ENCODE results near the gene SORBS1.

Gene SORBS1

DNA sequence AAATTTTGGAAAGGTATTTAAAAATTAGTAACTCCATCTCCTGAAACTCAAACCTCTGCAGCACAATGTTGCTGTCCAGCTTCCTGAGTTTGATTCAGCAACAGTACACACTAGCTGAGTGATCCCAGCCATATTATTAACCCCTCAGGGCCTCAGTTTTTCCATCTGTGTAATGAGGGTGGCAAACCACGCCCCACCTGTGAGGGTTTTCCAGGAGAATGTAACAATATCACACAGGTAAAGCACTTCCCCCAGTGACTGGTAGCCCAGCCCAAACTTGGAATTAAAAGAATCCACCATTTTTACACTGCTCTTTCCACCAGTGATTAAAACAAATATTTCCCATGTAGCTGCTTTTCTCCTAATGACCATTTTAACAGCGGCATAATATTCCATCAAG lies 122.4 kb downstream of the SORBS1 start:
- no peak overlapping the region for H4K91ac ChIP-seq (ENCODE audit: low read depth, low read length)
- WGBS (ENCODE audit: extremely low coverage, insufficient coverage, insufficient read length), result no CpG with 5 or more reads among the region's 2 CpGs
- H3K4me3 ChIP-seq (ENCODE audit: low read depth, low read length), result no peak overlapping the region
- H3K27ac ChIP-seq (ENCODE audit: low read depth, low read length), result no peak overlapping the region
- no peak overlapping the region for H3K9ac ChIP-seq (ENCODE audit: low read length)
- H3K9me3 ChIP-seq (ENCODE audit: insufficient read depth, low read depth, low read length), result no peaks in the 10 kb centered on the region
- H3K14ac ChIP-seq (ENCODE audit: low read length), result no peak overlapping the region
- no peak overlapping the region for H2AK5ac ChIP-seq (ENCODE audit: low read length)
- no peak overlapping the region for H4K8ac ChIP-seq (ENCODE audit: low read depth, low read length)
- DNase-seq, result peak; percentile 35 to 76
- H2BK12ac ChIP-seq (ENCODE audit: low read length), result no peak overlapping the region
- no peak overlapping the region for H3K23ac ChIP-seq (ENCODE audit: low read length)
- no peak overlapping the region for H3K4me2 ChIP-seq (ENCODE audit: low read length)
- no peaks in the 10 kb centered on the region for H3K36me3 ChIP-seq (ENCODE audit: control insufficient read depth in 1 of 2, insufficient read depth in 2 of 2, low read length in 2 of 2)
- no peaks in the 10 kb centered on the region for H3K79me2 ChIP-seq (ENCODE audit: control insufficient read depth, insufficient read depth, low read length, poor library complexity)
- no peaks in the 10 kb centered on the region for H3K27me3 ChIP-seq (ENCODE audit: insufficient read depth, low read length)
- no peak overlapping the region for H4K12ac ChIP-seq (ENCODE audit: low read depth, low read length)
- no peak overlapping the region for H2AFZ ChIP-seq (ENCODE audit: insufficient read depth, low read length, poor library complexity)
- H3K4ac ChIP-seq (ENCODE audit: low read depth, low read length), result no peak overlapping the region
- no peak overlapping the region for H2BK120ac ChIP-seq (ENCODE audit: insufficient read depth, low read length, poor library complexity)
- no peaks in the 10 kb centered on the region for H3K4me1 ChIP-seq (ENCODE audit: control insufficient read depth in 1 of 2, insufficient read depth in 2 of 2, low read length in 2 of 2)
- no peaks in the 10 kb centered on the region for H3K79me1 ChIP-seq (ENCODE audit: low read length)
- H3K18ac ChIP-seq (ENCODE audit: low read length), result no peak overlapping the region
- no peak overlapping the region for H2BK5ac ChIP-seq (ENCODE audit: low read depth, low read length, poor library complexity)

DNA sequence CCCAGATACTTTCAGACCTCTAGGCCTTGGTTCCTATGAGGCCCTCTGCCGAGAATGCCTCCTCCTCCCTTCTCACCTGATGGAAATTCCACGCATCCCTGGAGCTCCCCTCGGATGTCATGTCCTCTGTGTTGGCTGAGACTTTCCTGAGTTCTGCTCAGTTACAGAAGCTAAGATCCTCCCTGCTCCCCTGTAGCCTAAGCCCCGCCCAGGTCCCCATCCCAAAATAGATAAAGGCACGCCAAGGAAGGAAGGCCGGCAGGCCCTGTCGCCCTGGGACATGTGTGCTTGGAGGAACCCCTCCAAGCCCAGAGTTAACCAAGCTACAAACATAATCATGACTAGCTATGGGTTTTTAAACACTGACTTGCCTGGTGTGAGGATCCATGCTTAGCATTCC lies 123.5 kb downstream of the SORBS1 start:
- no peak overlapping the region for H3K14ac ChIP-seq (ENCODE audit: low read length)
- no peak overlapping the region for H4K91ac ChIP-seq (ENCODE audit: low read depth, low read length)
- H2AFZ ChIP-seq (ENCODE audit: insufficient read depth, low read length, poor library complexity), result no peak overlapping the region

DNA sequence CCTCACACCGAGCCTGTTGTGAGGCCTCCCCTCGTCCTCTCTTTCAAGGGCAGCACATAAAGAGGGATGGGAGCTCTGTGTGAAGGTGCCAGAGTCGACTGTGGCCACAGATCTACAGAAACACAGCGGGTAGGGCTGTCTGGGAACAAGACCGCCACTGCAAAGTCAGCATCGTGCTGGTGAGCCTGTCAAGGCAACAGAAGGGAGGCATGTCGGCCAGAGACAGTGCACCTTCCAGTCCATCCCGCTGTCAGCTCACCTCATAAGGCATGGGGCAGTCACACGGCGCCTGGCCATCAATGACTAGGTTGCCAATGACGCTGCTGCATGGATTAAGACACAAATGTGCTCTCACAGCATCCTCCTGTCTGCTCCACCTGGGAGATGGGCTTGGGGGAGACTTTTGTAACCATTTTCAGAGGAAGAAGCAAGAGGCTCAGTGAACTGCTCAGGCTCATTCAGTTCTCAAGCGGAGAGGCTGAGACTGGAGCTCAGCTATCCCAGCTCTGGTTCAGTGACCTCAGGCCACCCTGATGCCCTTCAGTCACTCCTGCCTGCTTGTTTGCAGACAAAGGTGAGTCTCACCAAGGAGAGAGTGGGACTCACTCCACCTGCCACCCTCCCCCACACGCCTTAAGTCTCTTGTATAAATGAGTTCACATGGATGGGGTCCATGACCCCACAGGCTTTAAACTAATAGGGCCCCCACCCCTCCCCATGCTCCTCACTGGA lies 125.5 kb downstream of the SORBS1 start:
- WGBS (ENCODE audit: extremely low coverage, insufficient coverage, insufficient read length), result no CpG with 5 or more reads among the region's 13 CpGs
- Histone ChIP-seq H3K4ac (ENCODE audit: low read depth, low read length) (no peak overlapping the region), H2BK12ac (ENCODE audit: low read length) (no peak overlapping the region), H4K8ac (ENCODE audit: low read depth, low read length) (no peak overlapping the region), H3K79me1 (ENCODE audit: low read length) (no peaks in the 10 kb centered on the region), H2AK5ac (ENCODE audit: low read length) (no peak overlapping the region), H3K18ac (ENCODE audit: low read length) (no peak overlapping the region), H2BK120ac (ENCODE audit: insufficient read depth, low read length, poor library complexity) (no peak overlapping the region), H3K79me2 (ENCODE audit: control insufficient read depth, insufficient read depth, low read length, poor library complexity) (no peaks in the 10 kb centered on the region), H3K36me3 (ENCODE audit: control insufficient read depth in 1 of 2, insufficient read depth in 2 of 2, low read length in 2 of 2) (no peaks in the 10 kb centered on the region), H3K27me3 (ENCODE audit: insufficient read depth, low read length) (no peaks in the 10 kb centered on the region), H3K27ac (ENCODE audit: low read depth, low read length) (no peak overlapping the region), H3K23ac (ENCODE audit: low read length) (no peak overlapping the region), H4K12ac (ENCODE audit: low read depth, low read length) (no peak overlapping the region), H3K9ac (ENCODE audit: low read length) (no peak overlapping the region), H3K14ac (ENCODE audit: low read length) (no peak overlapping the region), H3K9me3 (ENCODE audit: insufficient read depth, low read depth, low read length) (no peaks in the 10 kb centered on the region), H3K4me3 (ENCODE audit: low read depth, low read length) (no peak overlapping the region), H4K91ac (ENCODE audit: low read depth, low read length) (no peak overlapping the region), H3K4me2 (ENCODE audit: low read length) (no peak overlapping the region), H2BK5ac (ENCODE audit: low read depth, low read length, poor library complexity) (no peak overlapping the region), H3K4me1 (ENCODE audit: control insufficient read depth in 1 of 2, insufficient read depth in 2 of 2, low read length in 2 of 2) (no peaks in the 10 kb centered on the region), H2AFZ (ENCODE audit: insufficient read depth, low read length, poor library complexity) (no peak overlapping the region)
- no peak for DNase-seq

More for the DNA sequence above, 123.5 kb downstream of the SORBS1 start:
- H4K8ac ChIP-seq (ENCODE audit: low read depth, low read length), result no peak overlapping the region
- H2AK5ac ChIP-seq (ENCODE audit: low read length), result no peak overlapping the region
- H3K9ac ChIP-seq (ENCODE audit: low read length), result no peak overlapping the region
- H2BK12ac ChIP-seq (ENCODE audit: low read length), result no peak overlapping the region
- no peak overlapping the region for H4K12ac ChIP-seq (ENCODE audit: low read depth, low read length)
- WGBS (ENCODE audit: extremely low coverage, insufficient coverage, insufficient read length), result no CpG with 5 or more reads among the region's 7 CpGs
- H3K9me3 ChIP-seq (ENCODE audit: insufficient read depth, low read depth, low read length), result no peaks in the 10 kb centered on the region
- no peak overlapping the region for H3K4me2 ChIP-seq (ENCODE audit: low read length)
- no peak overlapping the region for H3K27ac ChIP-seq (ENCODE audit: low read depth, low read length)
- no peaks in the 10 kb centered on the region for H3K36me3 ChIP-seq (ENCODE audit: control insufficient read depth in 1 of 2, insufficient read depth in 2 of 2, low read length in 2 of 2)
- no peak for DNase-seq
- H3K4ac ChIP-seq (ENCODE audit: low read depth, low read length), result no peak overlapping the region
- no peaks in the 10 kb centered on the region for H3K27me3 ChIP-seq (ENCODE audit: insufficient read depth, low read length)
- no peaks in the 10 kb centered on the region for H3K79me2 ChIP-seq (ENCODE audit: control insufficient read depth, insufficient read depth, low read length, poor library complexity)
- H2BK5ac ChIP-seq (ENCODE audit: low read depth, low read length, poor library complexity), result no peak overlapping the region
- H3K4me3 ChIP-seq (ENCODE audit: low read depth, low read length), result no peak overlapping the region
- no peak overlapping the region for H3K18ac ChIP-seq (ENCODE audit: low read length)
- H3K23ac ChIP-seq (ENCODE audit: low read length), result no peak overlapping the region
- H3K79me1 ChIP-seq (ENCODE audit: low read length), result no peaks in the 10 kb centered on the region
- H3K4me1 ChIP-seq (ENCODE audit: control insufficient read depth in 1 of 2, insufficient read depth in 2 of 2, low read length in 2 of 2), result no peaks in the 10 kb centered on the region
- no peak overlapping the region for H2BK120ac ChIP-seq (ENCODE audit: insufficient read depth, low read length, poor library complexity)

DNA sequence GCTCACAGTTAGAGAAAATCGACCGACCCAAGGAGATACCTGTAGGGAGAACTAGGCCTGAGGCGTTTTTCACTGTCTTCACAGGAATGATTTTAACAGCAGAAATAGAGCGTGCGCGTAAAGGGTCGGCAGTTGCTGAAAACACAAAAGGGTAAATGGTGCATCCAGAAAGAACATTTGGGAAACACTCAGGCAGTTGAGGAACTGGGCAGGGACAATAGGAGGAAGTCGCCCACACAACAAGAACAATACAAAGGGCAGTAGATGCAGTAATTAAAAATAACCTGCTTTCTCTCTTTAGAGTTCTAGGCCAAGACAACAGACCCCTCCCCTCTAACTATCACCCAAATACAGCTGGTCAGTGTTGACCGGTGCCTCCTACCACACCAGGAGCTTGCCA lies 126.6 kb downstream of the SORBS1 start:
- no peak overlapping the region for H3K4me2 ChIP-seq (ENCODE audit: low read length)
- DNase-seq, result no peak
- no peak overlapping the region for H3K4me3 ChIP-seq (ENCODE audit: low read depth, low read length)
- H3K9me3 ChIP-seq (ENCODE audit: insufficient read depth, low read depth, low read length), result no peaks in the 10 kb centered on the region
- H2BK120ac ChIP-seq (ENCODE audit: insufficient read depth, low read length, poor library complexity), result no peak overlapping the region
- H3K27ac ChIP-seq (ENCODE audit: low read depth, low read length), result no peak overlapping the region
- H4K91ac ChIP-seq (ENCODE audit: low read depth, low read length), result no peak overlapping the region
- H2AK5ac ChIP-seq (ENCODE audit: low read length), result no peak overlapping the region
- no peak overlapping the region for H3K9ac ChIP-seq (ENCODE audit: low read length)
- H2BK12ac ChIP-seq (ENCODE audit: low read length), result no peak overlapping the region
- H3K36me3 ChIP-seq (ENCODE audit: control insufficient read depth in 1 of 2, insufficient read depth in 2 of 2, low read length in 2 of 2), result peaks cover 0 to 1% of the 10 kb centered on the region in 2 experiments
- no peak overlapping the region for H3K14ac ChIP-seq (ENCODE audit: low read length)
- no peaks in the 10 kb centered on the region for H3K4me1 ChIP-seq (ENCODE audit: control insufficient read depth in 1 of 2, insufficient read depth in 2 of 2, low read length in 2 of 2)
- no peaks in the 10 kb centered on the region for H3K27me3 ChIP-seq (ENCODE audit: insufficient read depth, low read length)
- H4K8ac ChIP-seq (ENCODE audit: low read depth, low read length), result no peak overlapping the region
- WGBS (ENCODE audit: extremely low coverage, insufficient coverage, insufficient read length), result no CpG with 5 or more reads among the region's 9 CpGs
- H3K79me1 ChIP-seq (ENCODE audit: low read length), result no peaks in the 10 kb centered on the region
- H3K23ac ChIP-seq (ENCODE audit: low read length), result no peak overlapping the region
- H4K12ac ChIP-seq (ENCODE audit: low read depth, low read length), result no peak overlapping the region
- no peak overlapping the region for H3K4ac ChIP-seq (ENCODE audit: low read depth, low read length)
- H3K18ac ChIP-seq (ENCODE audit: low read length), result no peak overlapping the region
- no peak overlapping the region for H2BK5ac ChIP-seq (ENCODE audit: low read depth, low read length, poor library complexity)
- no peaks in the 10 kb centered on the region for H3K79me2 ChIP-seq (ENCODE audit: control insufficient read depth, insufficient read depth, low read length, poor library complexity)
- H2AFZ ChIP-seq (ENCODE audit: insufficient read depth, low read length, poor library complexity), result no peak overlapping the region

Data from trophoblast cell (in vitro differentiated cells and primary cell).